ENCODE results near the gene FBXO9. TPM values are rescaled to one million over a fixed set of nuclear protein-coding genes. Genes with fewer than 3 reads are reported as not detected.
"Not testable (repeated sequence)": the region's sequence is repeated elsewhere in the genome, so short reads cannot be mapped to it uniquely, and the experiment has no call there.

The FBXO9 gene
- total RNA-seq, 2 experiments from 2014 or later = 72.2 to 74.1 TPM

DNA sequence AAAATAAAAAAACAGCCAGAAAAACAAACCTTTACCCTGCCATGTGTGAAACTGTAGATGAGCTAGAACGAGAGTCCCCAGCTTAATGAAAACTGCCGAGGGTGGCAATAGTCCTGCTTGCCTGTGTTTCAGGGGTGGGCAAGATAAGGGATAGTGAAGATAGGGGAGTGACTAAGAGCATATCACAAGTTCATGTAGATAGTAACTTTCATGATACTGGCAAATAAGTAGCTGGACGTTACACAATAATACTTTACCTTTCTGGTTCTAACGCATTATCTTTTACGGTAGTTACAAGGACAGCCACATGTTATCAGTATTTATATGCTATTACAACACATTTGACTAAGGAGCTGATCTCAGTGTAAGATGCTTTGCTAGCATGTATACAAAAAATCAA lies 9.3 kb upstream of the FBXO9 start:
- H3K27ac Mint-ChIP-seq = no peak overlapping the region
- H3K36me3 Mint-ChIP-seq (ENCODE audit: low read depth) = peaks cover 5% of the 10 kb centered on the region
- no peaks in the 10 kb centered on the region for H3K9me3 Mint-ChIP-seq
- CTCF ChIA-PET = interaction anchor here (2.0 kb wide), 1 partner anchor 60 kb away, joined by 7 read pairs; no protein-coding TSS in a partner anchor
- no peak for DNase-seq
- H3K4me1 Mint-ChIP-seq = peaks cover 26% of the 10 kb centered on the region
- POLR2A ChIA-PET = interaction anchor here (1.0 kb wide), 1 partner anchor 10 kb away, joined by 4 read pairs; the partner anchor contains the start of gene FBXO9
- H3K27me3 Mint-ChIP-seq = no peaks in the 10 kb centered on the region
- H3K4me3 Mint-ChIP-seq = no peak overlapping the region

GRCh38 chr6:53056273-53056672 lies 8.9 kb upstream of the FBXO9 start:
- Mint-ChIP-seq H3K27ac (no peak overlapping the region), H3K27me3 (no peaks in the 10 kb centered on the region), H3K4me1 (peaks cover 30% of the 10 kb centered on the region), H3K4me3 (no peak overlapping the region), H3K36me3 (ENCODE audit: low read depth) (peaks cover 5% of the 10 kb centered on the region), H3K9me3 (no peaks in the 10 kb centered on the region)
- ChIA-PET POLR2A (interaction anchor here (0.9 kb wide), 1 partner anchor 9 kb away, joined by 3 read pairs; the partner anchor contains the start of gene FBXO9), CTCF (interaction anchor here (1.7 to 2.0 kb wide), 2 partner anchors 8 to 61 kb away, joined by 5 to 7 read pairs; no protein-coding TSS in a partner anchor)
- DNase-seq = no peak

DNA sequence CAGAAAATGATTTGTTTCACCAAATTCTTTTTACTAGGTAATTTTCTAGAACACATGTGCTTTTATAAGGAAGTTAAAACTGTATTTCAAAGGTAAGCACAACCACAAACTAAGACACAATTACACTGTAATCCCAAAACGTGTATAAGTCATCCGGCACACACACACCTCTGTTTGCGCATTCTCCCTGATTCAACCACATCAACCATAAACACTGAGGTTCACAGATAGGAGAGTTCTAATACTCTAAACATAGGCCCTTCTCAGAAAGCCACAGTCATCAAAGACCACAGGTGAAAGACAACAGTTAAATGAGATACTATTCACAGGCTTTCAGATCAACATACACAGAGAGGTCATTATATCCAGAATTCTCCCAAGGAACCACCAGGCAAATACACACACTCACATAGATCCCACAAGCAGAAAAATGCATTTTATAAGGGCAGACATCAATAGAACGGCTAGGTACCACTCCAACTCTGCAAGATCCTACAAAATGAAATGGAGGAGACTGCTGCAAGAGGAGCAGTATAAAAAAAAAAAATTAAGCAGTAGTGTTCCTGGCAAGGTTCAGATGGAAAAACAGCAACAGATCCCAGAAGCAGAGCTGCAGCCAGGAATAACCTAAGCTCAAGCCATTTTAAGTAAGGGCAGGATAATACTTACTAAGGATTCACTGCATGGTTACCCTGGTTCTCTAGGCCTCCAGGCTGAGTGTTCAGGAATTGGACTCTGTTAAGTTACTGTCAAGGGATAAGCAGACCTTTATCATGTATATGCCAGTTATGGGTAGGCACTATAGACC lies 6.6 kb upstream of the FBXO9 start:
- no peak for DNase-seq
- ChIA-PET POLR2A (no interaction called here), CTCF (no interaction called here)
- Mint-ChIP-seq H3K9me3 (no peaks in the 10 kb centered on the region), H3K36me3 (ENCODE audit: low read depth) (peaks cover 2% of the 10 kb centered on the region), H3K4me1 (peaks cover 43% of the 10 kb centered on the region), H3K27ac (no peak overlapping the region), H3K27me3 (no peaks in the 10 kb centered on the region), H3K4me3 (no peak overlapping the region)

DNA sequence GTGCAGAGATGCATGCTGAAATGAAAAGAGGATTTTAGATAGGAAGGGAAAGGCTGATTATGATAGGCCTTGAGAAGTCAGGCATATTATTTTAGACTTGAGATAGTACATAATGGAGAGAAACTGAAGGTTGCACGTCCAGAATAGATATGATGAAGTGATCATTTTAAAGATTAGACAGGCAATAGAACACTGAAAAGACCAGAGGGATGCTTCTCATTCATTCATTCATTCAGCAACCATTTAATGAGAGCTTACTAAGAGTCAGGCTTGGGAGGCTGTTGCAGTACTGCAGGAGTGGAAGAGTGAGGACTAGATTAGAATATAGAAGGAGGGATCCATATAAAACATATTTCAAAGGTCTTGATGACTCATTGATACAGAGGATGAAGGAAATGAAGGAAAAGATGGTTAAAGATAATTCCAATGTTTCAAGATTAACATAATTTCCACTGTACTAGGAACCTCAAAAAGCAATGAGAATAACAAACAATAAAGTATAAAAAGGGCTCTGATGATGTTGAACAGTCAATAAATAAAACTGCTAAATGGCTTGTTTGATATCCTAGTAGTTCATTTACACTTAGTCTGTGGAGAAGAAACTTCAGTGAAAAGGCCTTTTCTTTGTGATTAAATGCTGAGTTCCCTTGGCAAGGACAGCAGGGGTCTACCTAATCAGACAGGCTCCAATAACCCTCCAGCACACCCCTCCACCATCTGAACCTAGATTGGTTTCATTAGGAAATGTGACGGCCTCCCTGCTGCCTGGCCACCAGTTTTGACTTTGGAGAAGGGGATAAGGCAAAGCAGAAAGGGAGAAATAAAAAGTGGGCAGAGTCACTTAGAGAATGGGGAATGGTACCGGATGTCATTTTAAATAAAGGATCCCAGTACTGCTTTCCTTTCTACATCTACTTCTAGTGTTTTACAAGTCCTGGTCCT lies 5.3 kb upstream of the FBXO9 start:
- CTCF ChIA-PET = interaction anchor here (0.6 kb wide), 1 partner anchor 345 kb away, joined by 3 read pairs; no protein-coding TSS in a partner anchor
- H3K4me1 Mint-ChIP-seq = peaks cover 50% of the 10 kb centered on the region
- POLR2A ChIA-PET = no interaction called here
- H3K27me3 Mint-ChIP-seq = no peaks in the 10 kb centered on the region
- DNase-seq = no peak
- H3K36me3 Mint-ChIP-seq (ENCODE audit: low read depth) = peaks cover 2% of the 10 kb centered on the region
- H3K4me3 Mint-ChIP-seq = peak overlapping the region; percentile 86
- H3K9me3 Mint-ChIP-seq = no peaks in the 10 kb centered on the region
- H3K27ac Mint-ChIP-seq = no peak overlapping the region

GRCh38 chr6:53062169-53062539 lies 3.0 kb upstream of the FBXO9 start:
- Mint-ChIP-seq H3K9me3 (no peaks in the 10 kb centered on the region), H3K4me3 (peak overlapping the region; percentile 86), H3K4me1 (peaks cover 64% of the 10 kb centered on the region), H3K36me3 (ENCODE audit: low read depth) (peaks cover 2% of the 10 kb centered on the region), H3K27me3 (no peaks in the 10 kb centered on the region), H3K27ac (peak overlapping the region; percentile 27)
- ChIA-PET POLR2A (no interaction called here), CTCF (interaction anchor here (0.9 kb wide), 1 partner anchor 338 kb away, joined by 3 read pairs; no protein-coding TSS in a partner anchor)
- DNase-seq = no peak

DNA sequence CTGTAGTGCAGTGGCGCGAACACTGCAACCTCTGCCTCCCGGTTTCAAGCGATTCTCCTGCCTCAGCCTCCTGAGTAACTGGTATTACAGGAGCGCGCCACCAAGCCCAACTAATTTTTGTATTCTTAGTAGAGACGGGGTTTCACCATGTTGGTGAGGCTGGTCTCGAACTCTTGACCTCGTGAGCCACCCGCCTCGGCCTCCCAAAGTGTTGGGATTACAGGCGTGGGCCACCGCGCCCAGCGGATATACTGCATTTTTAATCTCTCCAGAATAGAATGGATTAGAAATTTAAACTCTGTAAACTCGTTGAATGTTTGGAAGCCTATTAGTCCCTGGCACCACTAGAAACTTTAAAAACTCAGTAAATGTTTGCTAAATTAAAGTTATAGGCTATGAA lies 949 bp upstream of the FBXO9 start:
- H3K36me3 Mint-ChIP-seq (ENCODE audit: low read depth); CTCF ChIA-PET; H3K9me3 Mint-ChIP-seq; H3K27me3 Mint-ChIP-seq; POLR2A ChIA-PET; H3K27ac Mint-ChIP-seq; DNase-seq: not testable (repeated sequence)
- Mint-ChIP-seq H3K4me1 (peaks cover 64% of the 10 kb centered on the region), H3K4me3 (peak overlapping the region; percentile 99)

GRCh38 chr6:53064726-53065265 lies 408 bp upstream of the FBXO9 start:
- peak; percentile 97 for DNase-seq
- CTCF ChIA-PET = interaction anchor here (0.9 to 3.1 kb wide), 3 partner anchors 68 to 419 kb away, joined by 4 to 12 read pairs (median 5); partner anchors contain the start of gene GSTA4
- peaks cover 61% of the 10 kb centered on the region for H3K4me1 Mint-ChIP-seq
- peak overlapping the region; percentile 96 for H3K27ac Mint-ChIP-seq
- no peaks in the 10 kb centered on the region for H3K9me3 Mint-ChIP-seq
- H3K4me3 Mint-ChIP-seq = peak overlapping the region; percentile 99
- peaks cover 7% of the 10 kb centered on the region for H3K36me3 Mint-ChIP-seq (ENCODE audit: low read depth)
- H3K27me3 Mint-ChIP-seq = no peaks in the 10 kb centered on the region
- POLR2A ChIA-PET = interaction anchor here (0.7 to 2.1 kb wide), 7 partner anchors 8 to 731 kb away, joined by 3 to 19 read pairs (median 4); partner anchors contain the start of genes ELOVL5, GSTA4 and LRRC1

GRCh38 chr6:53066077-53066417 lies 843 bp downstream of the FBXO9 start:
- peak; percentile 41 for DNase-seq
- H3K27ac Mint-ChIP-seq = peak overlapping the region; percentile 70
- ChIA-PET POLR2A (interaction anchor here (0.5 to 2.1 kb wide), 15 partner anchors 11 to 780 kb away, joined by 3 to 19 read pairs (median 3); partner anchors contain the start of genes ELOVL5, GSTA4 and LRRC1), CTCF (interaction anchor here (1.1 to 3.1 kb wide), 6 partner anchors 18 to 282 kb away, joined by 3 to 12 read pairs (median 4); partner anchors contain the start of gene GSTA4)
- H3K9me3 Mint-ChIP-seq = no peaks in the 10 kb centered on the region
- H3K4me1 Mint-ChIP-seq = peaks cover 55% of the 10 kb centered on the region
- no peaks in the 10 kb centered on the region for H3K27me3 Mint-ChIP-seq
- H3K36me3 Mint-ChIP-seq (ENCODE audit: low read depth) = peaks cover 9% of the 10 kb centered on the region
- H3K4me3 Mint-ChIP-seq = peak overlapping the region; percentile 99

DNA sequence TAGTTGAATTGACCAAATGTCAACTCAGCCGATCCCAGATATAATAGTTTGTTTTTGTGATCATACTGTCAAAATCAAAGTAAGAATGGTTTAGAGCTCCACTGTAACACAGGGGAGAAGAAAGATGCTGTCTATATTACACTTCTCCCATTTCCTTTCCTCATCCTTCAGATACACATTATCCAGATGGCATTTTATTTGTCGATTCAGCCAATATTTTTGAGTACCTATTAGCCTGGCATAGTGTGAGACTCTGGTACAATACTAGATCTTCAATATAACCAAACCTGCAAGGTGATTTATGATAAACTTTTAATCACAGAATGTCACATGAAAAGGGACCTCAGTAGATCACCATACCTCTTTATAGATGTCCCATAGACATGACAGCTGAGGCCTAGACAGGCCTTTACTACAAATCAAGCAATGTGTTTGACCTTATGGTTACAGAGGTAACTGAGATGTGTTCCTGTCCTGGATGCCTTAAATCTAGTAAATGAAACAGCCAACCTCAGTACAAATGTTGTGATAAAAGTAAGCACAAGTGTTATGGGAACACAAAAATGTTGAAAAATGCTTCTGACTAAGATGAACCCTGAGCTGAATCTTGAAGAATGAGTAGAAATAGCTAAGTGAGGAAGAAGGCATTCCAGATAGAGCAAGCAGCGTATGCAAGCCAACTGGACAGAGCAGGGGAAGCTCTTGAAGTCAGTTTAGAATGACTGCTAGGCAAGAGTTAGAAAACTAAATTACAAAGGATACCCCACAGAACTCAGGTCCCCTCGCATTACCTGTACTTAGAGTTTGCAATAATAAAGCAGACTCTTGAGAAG lies 1.9 kb downstream of the FBXO9 start:
- ChIA-PET POLR2A (interaction anchor here (1.3 to 2.1 kb wide), 6 partner anchors 12 to 677 kb away, joined by 3 to 19 read pairs (median 4); partner anchors contain the start of gene GSTA4), CTCF (interaction anchor here (0.6 to 3.1 kb wide), 7 partner anchors 19 to 418 kb away, joined by 3 to 12 read pairs (median 3); no protein-coding TSS in a partner anchor)

GRCh38 chr6:53067849-53068361 lies 2.7 kb downstream of the FBXO9 start:
- POLR2A ChIA-PET = interaction anchor here (1.3 to 1.4 kb wide), 2 partner anchors 45 to 73 kb away, joined by 4 read pairs; partner anchors contain the start of gene GSTA4

More for the DNA sequence above, 1.9 kb downstream of the FBXO9 start:
- Mint-ChIP-seq H3K4me1 (peaks cover 53% of the 10 kb centered on the region), H3K9me3 (no peaks in the 10 kb centered on the region), H3K4me3 (peak overlapping the region; percentile 99), H3K27ac (no peak overlapping the region), H3K36me3 (ENCODE audit: low read depth) (peaks cover 10% of the 10 kb centered on the region), H3K27me3 (no peaks in the 10 kb centered on the region)
- no peak for DNase-seq

DNA sequence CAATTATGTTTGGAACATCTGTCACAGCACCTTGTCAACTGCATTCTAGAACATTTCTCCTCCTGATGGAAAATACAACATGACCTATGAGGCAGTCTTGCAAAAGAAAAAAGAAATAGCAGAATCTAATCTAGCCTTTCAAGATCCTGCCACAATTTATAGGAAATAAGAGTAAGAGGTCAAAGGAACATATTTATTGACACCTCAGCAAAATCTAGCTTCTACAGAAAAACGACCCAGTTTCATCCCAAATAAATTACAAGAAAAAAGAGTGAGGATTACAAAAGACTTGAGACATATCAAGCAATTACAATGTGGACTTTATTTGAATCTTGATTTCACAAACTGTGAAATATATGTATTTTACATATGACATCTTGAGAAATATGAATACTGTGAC lies 4.2 kb downstream of the FBXO9 start:
- H3K36me3 Mint-ChIP-seq (ENCODE audit: low read depth) = peaks cover 26% of the 10 kb centered on the region
- POLR2A ChIA-PET = interaction anchor here (1.4 kb wide), 1 partner anchor 74 kb away, joined by 4 read pairs; the partner anchor contains the start of gene GSTA4

More at GRCh38 chr6:53067849-53068361, 2.7 kb downstream of the FBXO9 start:
- Mint-ChIP-seq H3K9me3 (no peaks in the 10 kb centered on the region), H3K4me1 (peaks cover 45% of the 10 kb centered on the region), H3K27me3 (no peaks in the 10 kb centered on the region), H3K36me3 (ENCODE audit: low read depth) (peaks cover 14% of the 10 kb centered on the region), H3K27ac (no peak overlapping the region), H3K4me3 (no peak overlapping the region)
- CTCF ChIA-PET = interaction anchor here (0.6 to 3.1 kb wide), 5 partner anchors 24 to 646 kb away, joined by 3 to 12 read pairs (median 3); no protein-coding TSS in a partner anchor
- DNase-seq = no peak

More for the DNA sequence above, 4.2 kb downstream of the FBXO9 start:
- Mint-ChIP-seq H3K4me1 (peaks cover 39% of the 10 kb centered on the region), H3K9me3 (no peaks in the 10 kb centered on the region), H3K27ac (no peak overlapping the region), H3K4me3 (no peak overlapping the region), H3K27me3 (no peaks in the 10 kb centered on the region)
- CTCF ChIA-PET = no interaction called here
- no peak for DNase-seq
